Measurements from ENCODE around the gene HOOK2.
"Not testable (repeated sequence)": the region's sequence is repeated elsewhere in the genome, so short reads cannot be mapped to it uniquely, and the experiment has no call there.

DNA sequence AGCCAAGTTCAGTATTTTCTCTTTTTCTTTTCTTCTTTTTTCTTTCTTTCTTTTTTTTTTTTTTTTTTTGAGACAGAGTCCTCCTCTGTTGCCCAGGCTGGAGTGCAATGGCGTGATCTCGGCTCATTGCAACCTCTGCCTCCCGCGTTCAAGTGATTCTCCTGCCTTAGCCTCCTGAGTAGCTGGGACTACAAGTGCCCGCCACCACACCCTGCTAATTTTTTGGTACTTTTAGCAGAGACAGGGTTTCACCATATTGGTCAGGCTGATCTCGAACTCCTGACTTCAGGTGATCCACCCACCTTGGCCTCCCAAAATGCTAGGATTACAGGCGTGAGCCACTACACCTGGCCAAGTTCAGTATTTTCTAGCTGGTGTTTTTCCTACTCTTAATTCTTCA, 22.3 kb upstream of the HOOK2 start:
- not testable (repeated sequence) for TF ChIP-seq POLR2A (IDR thresholded peaks at IDR 0.05)
- TF ChIP-seq, protein P1, sequence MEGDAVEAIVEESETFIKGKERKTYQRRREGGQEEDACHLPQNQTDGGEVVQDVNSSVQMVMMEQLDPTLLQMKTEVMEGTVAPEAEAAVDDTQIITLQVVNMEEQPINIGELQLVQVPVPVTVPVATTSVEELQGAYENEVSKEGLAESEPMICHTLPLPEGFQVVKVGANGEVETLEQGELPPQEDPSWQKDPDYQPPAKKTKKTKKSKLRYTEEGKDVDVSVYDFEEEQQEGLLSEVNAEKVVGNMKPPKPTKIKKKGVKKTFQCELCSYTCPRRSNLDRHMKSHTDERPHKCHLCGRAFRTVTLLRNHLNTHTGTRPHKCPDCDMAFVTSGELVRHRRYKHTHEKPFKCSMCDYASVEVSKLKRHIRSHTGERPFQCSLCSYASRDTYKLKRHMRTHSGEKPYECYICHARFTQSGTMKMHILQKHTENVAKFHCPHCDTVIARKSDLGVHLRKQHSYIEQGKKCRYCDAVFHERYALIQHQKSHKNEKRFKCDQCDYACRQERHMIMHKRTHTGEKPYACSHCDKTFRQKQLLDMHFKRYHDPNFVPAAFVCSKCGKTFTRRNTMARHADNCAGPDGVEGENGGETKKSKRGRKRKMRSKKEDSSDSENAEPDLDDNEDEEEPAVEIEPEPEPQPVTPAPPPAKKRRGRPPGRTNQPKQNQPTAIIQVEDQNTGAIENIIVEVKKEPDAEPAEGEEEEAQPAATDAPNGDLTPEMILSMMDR (IDR thresholded peaks at IDR 0.05), result not testable (repeated sequence)

Data from lower leg skin (tissue), 3 donors.